GM12873 (cell line): ENCODE measurements around the gene GNG7.

ENCODE experiments used
- CTCF ChIP-seq: IDR thresholded peaks from 2 replicates; pipeline ENCODE4 v1.5.1; 2012; ENCODE audit warnings: low read depth, mild to moderate bottlenecking, moderate library complexity, low read length, control low read depth; ENCODE audit not compliant: insufficient read depth; ENCODE audit errors: missing control alignments

Gene GNG7

GRCh38 chr19:2503521-2504109, 198.9 kb downstream of the GNG7 start:
- TF ChIP-seq CTCF, result no peak

GRCh38 chr19:2500841-2501261, 201.6 kb downstream of the GNG7 start:
- no peak for TF ChIP-seq CTCF

- no peak for TF ChIP-seq CTCF
Observed at GRCh38 chr19:2500156-2500555, 202.3 kb downstream of the GNG7 start.

- no peak for TF ChIP-seq CTCF
Observed at GRCh38 chr19:2497186-2497585, 205.3 kb downstream of the GNG7 start.

GRCh38 chr19:2495651-2496316, 206.7 kb downstream of the GNG7 start:
- no peak for TF ChIP-seq CTCF

GRCh38 chr19:2495130-2495641, 207.3 kb downstream of the GNG7 start:
- no peak for TF ChIP-seq CTCF

GRCh38 chr19:2494447-2495129, 207.9 kb downstream of the GNG7 start:
- no peak for TF ChIP-seq CTCF
